Astrocyte (in vitro differentiated cells and primary cell): ENCODE results near the gene ACAT2.

ENCODE experiments used
- CTCF ChIP-seq: IDR thresholded peaks from 2 replicates; pipeline ENCODE4 v1.5.1; 2011; ENCODE audit warnings: low read depth, mild to moderate bottlenecking, inconsistent platforms, low read length, moderate library complexity; ENCODE audit not compliant: insufficient read depth
- EZH2 ChIP-seq: IDR thresholded peaks from 2 replicates; pipeline ENCODE4 v1.6.1; 2012; ENCODE audit warnings: mild to moderate bottlenecking, low read length, inconsistent platforms; ENCODE audit not compliant: insufficient read depth

- TF ChIP-seq CTCF (no peak), EZH2 (no peak)
These were observed 57.3 kb downstream of the ACAT2 start for GRCh38 chr6:159819098-159819497.
